ENCODE results near the gene RABGAP1L. TPM values are rescaled to one million over a fixed set of nuclear protein-coding genes. Genes with fewer than 3 reads are reported as not detected.
"Not testable (repeated sequence)": the region's sequence is repeated elsewhere in the genome, so short reads cannot be mapped to it uniquely, and the experiment has no call there.

RABGAP1L gene
- total RNA-seq, 1 experiment from 2014 or later = 57.4 TPM

DNA sequence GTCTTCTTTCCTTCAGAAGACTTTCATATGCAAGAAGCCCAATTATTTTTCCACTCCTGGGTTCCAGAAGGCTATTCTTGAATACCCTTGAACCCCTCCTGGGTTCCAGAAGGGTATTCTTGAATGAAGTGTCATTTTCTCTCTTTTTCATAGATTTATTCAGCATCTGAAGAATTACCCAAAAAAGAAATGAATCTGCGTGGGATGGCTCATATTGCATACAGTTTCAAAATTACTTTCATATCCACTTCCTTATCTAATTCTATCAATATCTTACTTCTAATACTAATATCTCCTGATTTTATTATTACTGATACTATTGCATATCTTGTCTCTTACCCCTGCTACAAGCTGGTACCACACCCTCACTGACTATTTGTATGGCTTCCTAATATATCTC lies 22.6 kb upstream of the RABGAP1L start:
- Histone ChIP-seq H3K27me3 (ENCODE audit: insufficient read depth, low read depth) (no peaks in the 10 kb centered on the region), H3K9me3 (ENCODE audit: insufficient read depth, low read depth) (no peaks in the 10 kb centered on the region), H3K9me2 (ENCODE audit: insufficient read depth) (no peaks in the 10 kb centered on the region), H2AFZ (no peak overlapping the region), H3K4me1 (replicated peaks; ENCODE audit: insufficient read depth) (no peaks in the 10 kb centered on the region), H4K20me1 (ENCODE audit: insufficient read depth) (no peaks in the 10 kb centered on the region), H3K27ac (no peak overlapping the region), H3K79me2 (ENCODE audit: low read depth) (no peaks in the 10 kb centered on the region), H3K4me3 (no peak overlapping the region), H3K4me2 (no peak overlapping the region), H3K36me3 (ENCODE audit: low read depth) (no peaks in the 10 kb centered on the region), H3F3A (ENCODE audit: insufficient read depth, low read depth) (no peaks in the 10 kb centered on the region)
- no peak for TF ChIP-seq EZH2 (IDR thresholded peaks at IDR 0.05; ENCODE audit: low read depth)
- TF ChIP-seq, protein P1, sequence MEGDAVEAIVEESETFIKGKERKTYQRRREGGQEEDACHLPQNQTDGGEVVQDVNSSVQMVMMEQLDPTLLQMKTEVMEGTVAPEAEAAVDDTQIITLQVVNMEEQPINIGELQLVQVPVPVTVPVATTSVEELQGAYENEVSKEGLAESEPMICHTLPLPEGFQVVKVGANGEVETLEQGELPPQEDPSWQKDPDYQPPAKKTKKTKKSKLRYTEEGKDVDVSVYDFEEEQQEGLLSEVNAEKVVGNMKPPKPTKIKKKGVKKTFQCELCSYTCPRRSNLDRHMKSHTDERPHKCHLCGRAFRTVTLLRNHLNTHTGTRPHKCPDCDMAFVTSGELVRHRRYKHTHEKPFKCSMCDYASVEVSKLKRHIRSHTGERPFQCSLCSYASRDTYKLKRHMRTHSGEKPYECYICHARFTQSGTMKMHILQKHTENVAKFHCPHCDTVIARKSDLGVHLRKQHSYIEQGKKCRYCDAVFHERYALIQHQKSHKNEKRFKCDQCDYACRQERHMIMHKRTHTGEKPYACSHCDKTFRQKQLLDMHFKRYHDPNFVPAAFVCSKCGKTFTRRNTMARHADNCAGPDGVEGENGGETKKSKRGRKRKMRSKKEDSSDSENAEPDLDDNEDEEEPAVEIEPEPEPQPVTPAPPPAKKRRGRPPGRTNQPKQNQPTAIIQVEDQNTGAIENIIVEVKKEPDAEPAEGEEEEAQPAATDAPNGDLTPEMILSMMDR (conservative IDR thresholded peaks at IDR 0.05) = no peak
- intact Hi-C loops (cut with micrococcal nuclease; ENCODE audit: unreplicated experiment) = no loop called here
- ChIA-PET CTCF (no interaction called here), POLR2A (ENCODE audit: unreplicated experiment) (no interaction called here)
- no peak for DNase-seq
- BruUV-seq (replicated peaks) = no TSS peak

DNA sequence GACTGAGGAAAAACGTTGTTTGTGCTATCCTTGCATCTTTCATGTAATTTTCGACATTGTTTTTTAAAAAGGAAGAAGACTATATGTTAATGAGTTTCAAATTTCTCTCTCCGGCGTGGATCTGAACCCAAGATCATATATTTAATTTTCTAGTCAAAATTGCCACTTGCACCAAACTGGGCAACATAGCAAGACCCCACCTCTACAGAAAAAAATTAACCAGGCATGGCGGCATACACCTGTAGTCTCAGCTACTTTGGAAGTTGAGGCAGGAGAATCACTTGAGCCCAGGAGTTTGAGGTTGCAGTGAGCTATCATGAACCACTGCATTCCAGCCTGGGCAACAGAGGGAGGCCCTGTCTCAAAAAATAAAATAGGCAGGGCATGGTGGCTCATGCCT lies 16.5 kb upstream of the RABGAP1L start:
- POLR2A ChIA-PET (ENCODE audit: unreplicated experiment) = no interaction called here
- Histone ChIP-seq H3K9me2 (ENCODE audit: insufficient read depth) (no peaks in the 10 kb centered on the region), H3K9me3 (ENCODE audit: insufficient read depth, low read depth) (no peaks in the 10 kb centered on the region), H3K36me3 (ENCODE audit: low read depth) (no peaks in the 10 kb centered on the region), H3K4me2 (no peak overlapping the region), H4K20me1 (ENCODE audit: insufficient read depth) (no peaks in the 10 kb centered on the region), H3K27ac (no peak overlapping the region), H3K79me2 (ENCODE audit: low read depth) (no peaks in the 10 kb centered on the region), H3K4me1 (replicated peaks; ENCODE audit: insufficient read depth) (no peaks in the 10 kb centered on the region), H3K4me3 (no peak overlapping the region), H3F3A (ENCODE audit: insufficient read depth, low read depth) (no peaks in the 10 kb centered on the region), H3K27me3 (ENCODE audit: insufficient read depth, low read depth) (no peaks in the 10 kb centered on the region), H2AFZ (no peak overlapping the region)
- CTCF ChIA-PET = no interaction called here
- no peak for DNase-seq
- no TSS peak for BruUV-seq (replicated peaks)
- TF ChIP-seq EZH2 (IDR thresholded peaks at IDR 0.05; ENCODE audit: low read depth) = no peak
- TF ChIP-seq, protein P1 (conservative IDR thresholded peaks at IDR 0.05) = no peak
- intact Hi-C loops (cut with micrococcal nuclease; ENCODE audit: unreplicated experiment) = no loop called here

DNA sequence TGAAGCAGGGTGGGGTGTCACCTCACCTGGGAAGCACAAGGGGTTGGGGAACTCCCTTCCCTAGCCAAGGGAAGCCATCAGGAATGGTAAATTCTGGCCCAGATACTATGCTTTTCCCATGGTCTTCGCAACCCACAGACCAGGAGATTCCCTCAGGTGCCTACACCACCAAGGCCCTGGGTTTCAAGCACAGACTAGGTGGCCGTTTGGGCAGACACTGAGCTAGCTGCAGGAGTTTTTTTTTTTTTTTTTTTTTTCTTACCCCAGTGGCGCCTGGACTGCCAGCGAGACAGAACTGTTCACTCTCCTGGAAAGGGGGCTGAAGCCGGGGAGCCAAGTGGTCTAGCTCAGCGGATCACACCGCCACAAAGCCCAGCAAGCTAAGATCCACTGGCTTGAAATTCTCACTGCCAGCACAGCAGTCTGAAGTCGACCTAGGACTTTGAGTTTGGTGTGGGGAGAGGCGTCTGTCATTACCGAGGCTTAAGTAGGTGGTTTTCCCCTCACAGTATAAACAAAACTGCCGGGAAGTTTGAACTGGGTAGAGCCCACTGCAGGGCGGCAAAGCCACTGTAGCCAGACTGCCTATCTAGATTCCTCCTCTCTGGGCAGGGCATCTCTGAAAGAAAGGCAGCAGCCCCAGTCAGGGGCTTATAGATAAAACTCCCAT lies 15.5 kb upstream of the RABGAP1L start:
- H3K27me3 ChIP-seq (ENCODE audit: insufficient read depth, low read depth); BruUV-seq (replicated peaks); POLR2A ChIA-PET (ENCODE audit: unreplicated experiment); intact Hi-C loops (cut with micrococcal nuclease; ENCODE audit: unreplicated experiment); H3K36me3 ChIP-seq (ENCODE audit: low read depth); CTCF ChIA-PET; H3K9me2 ChIP-seq (ENCODE audit: insufficient read depth); H3K79me2 ChIP-seq (ENCODE audit: low read depth); H3K9me3 ChIP-seq (ENCODE audit: insufficient read depth, low read depth); H3F3A ChIP-seq (ENCODE audit: insufficient read depth, low read depth); H3K4me2 ChIP-seq; H3K4me3 ChIP-seq; H2AFZ ChIP-seq; H3K4me1 ChIP-seq (replicated peaks; ENCODE audit: insufficient read depth); H4K20me1 ChIP-seq (ENCODE audit: insufficient read depth); H3K27ac ChIP-seq; DNase-seq: not testable (repeated sequence)

DNA sequence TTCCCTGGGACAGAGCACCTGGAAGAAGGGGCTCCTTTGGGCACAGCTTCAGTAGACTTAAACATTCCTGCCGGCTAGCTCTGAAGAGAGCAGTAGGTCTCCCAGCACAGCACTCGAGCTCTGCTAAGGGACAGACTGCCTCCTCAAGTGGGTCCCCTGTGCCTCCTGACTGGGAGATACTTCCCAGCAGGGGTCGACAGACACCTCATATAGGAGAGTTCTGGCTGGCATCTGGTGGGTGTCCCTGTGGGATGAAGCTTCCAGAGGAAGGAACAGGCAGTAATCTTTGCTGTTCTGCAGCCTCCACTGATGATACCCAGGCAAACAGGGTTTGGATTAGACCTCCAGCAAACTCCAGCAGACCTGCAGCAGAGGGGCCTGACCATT lies 14.9 kb upstream of the RABGAP1L start:
- H3K27me3 ChIP-seq (ENCODE audit: insufficient read depth, low read depth); H4K20me1 ChIP-seq (ENCODE audit: insufficient read depth); H3K79me2 ChIP-seq (ENCODE audit: low read depth); H2AFZ ChIP-seq; CTCF ChIA-PET; H3K4me3 ChIP-seq; H3K36me3 ChIP-seq (ENCODE audit: low read depth); H3K9me2 ChIP-seq (ENCODE audit: insufficient read depth); H3K27ac ChIP-seq; H3F3A ChIP-seq (ENCODE audit: insufficient read depth, low read depth); DNase-seq; H3K9me3 ChIP-seq (ENCODE audit: insufficient read depth, low read depth); BruUV-seq (replicated peaks); H3K4me1 ChIP-seq (replicated peaks; ENCODE audit: insufficient read depth); intact Hi-C loops (cut with micrococcal nuclease; ENCODE audit: unreplicated experiment); H3K4me2 ChIP-seq: not testable (repeated sequence)
- POLR2A ChIA-PET (ENCODE audit: unreplicated experiment) = interaction anchor here (0.6 kb wide), 1 partner anchor 87 kb away, joined by 5 read pairs; no protein-coding TSS in a partner anchor
